ENCODE results near the gene RIPK1. TPM values are rescaled to one million over a fixed set of nuclear protein-coding genes. Genes with fewer than 3 reads are reported as not detected.
A peak's percentile ranks its signal among the peaks of the same experiment; 100 is the strongest.

Gene RIPK1
- total and polyA plus RNA-seq, 9 of the 15 experiments (the other 6 are each of a cell fraction or from before 2014, with no cell fraction given): 3.8 to 24.9 (median 17.7) TPM

- TF ChIP-seq NFXL1 (CRISPR knock-in tag; IDR thresholded peaks at IDR 0.05): no peak
- TF ChIP-seq ZNF134 (CRISPR knock-in tag; conservative IDR thresholded peaks at IDR 0.05): no peak
- no peak for TF ChIP-seq FIP1L1 (IDR thresholded peaks at IDR 0.05; ENCODE audit: low read depth, low read length, poor library complexity, severe bottlenecking)
Observed at GRCh38 chr6:3037638-3038365, 30.5 kb upstream of the RIPK1 start (continued).

DNA sequence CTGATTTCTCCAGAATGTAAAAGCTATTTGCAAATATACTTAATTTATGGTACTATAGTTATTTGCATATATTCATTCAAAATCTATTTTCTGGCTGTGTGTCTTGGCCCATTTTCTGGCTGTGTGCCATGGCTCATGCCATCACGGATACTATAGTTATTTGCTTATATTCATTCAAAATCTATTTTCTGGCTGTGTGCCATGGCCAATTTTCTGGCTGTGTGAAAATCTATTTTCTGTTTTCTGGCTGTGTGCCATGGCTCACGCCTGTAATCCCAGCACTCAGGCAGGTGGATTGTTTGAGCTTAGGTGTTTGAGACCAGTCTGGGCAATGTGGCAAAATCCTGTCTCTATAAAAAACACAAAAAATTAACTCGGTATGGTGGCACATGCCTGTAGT lies 28.9 kb upstream of the RIPK1 start:
- BruUV-seq (replicated peaks): no TSS peak
- ChIA-PET CTCF (ENCODE audit: low intra/inter-chr PET ratio) (no interaction called here), POLR2A (interaction anchor here (0.9 to 3.3 kb wide), 6 partner anchors 9 to 38 kb away, joined by 3 to 50 read pairs (median 9); no protein-coding TSS in a partner anchor)
- no peak for FAIRE-seq
- Histone ChIP-seq H3K4me2 (ENCODE audit: insufficient read depth, low read length) (no peak overlapping the region), H3K36me3 (ENCODE audit: control insufficient read depth, insufficient read depth, low read length) (no peaks in the 10 kb centered on the region), H3K79me2 (ENCODE audit: control insufficient read depth, insufficient read depth, low read length) (no peaks in the 10 kb centered on the region), H3K4me3 (no peak overlapping the region), H3K4me1 (replicated peaks in 1 of 2; ENCODE audit: control insufficient read depth in 2 of 2, insufficient read depth in 2 of 2, low read length in 2 of 2) (no peaks in the 10 kb centered on the region; a peak in 1 of 5 replicates), H3K9ac (ENCODE audit: insufficient read depth in 1 of 2, low read depth in 2 of 2, low read length in 2 of 2) (no peak overlapping the region), H3K9me1 (ENCODE audit: control insufficient read depth, insufficient read depth, low read length) (no peaks in the 10 kb centered on the region), H3K27ac (ENCODE audit: extremely low read depth, low read depth, low read length) (no peak overlapping the region), H3K27me3 (ENCODE audit: control insufficient read depth in 2 of 2, insufficient read depth in 2 of 2, low read length in 2 of 2) (no peaks in the 10 kb centered on the region), H2AFZ (ENCODE audit: low read depth, low read length) (no peak overlapping the region), H4K20me1 (replicated peaks; ENCODE audit: control insufficient read depth, insufficient read depth, low read length) (no peaks in the 10 kb centered on the region), H3K9me3 (replicated peaks; ENCODE audit: control insufficient read depth, insufficient read depth, low read depth, low read length) (peaks cover 18% of the 10 kb centered on the region)
- 44% methylated on average over 3 of the region's 3 CpGs for WGBS (ENCODE audit: insufficient coverage, low coverage, missing lambda C conversion rate)
- DNase-seq (ENCODE audit: extremely low read depth in 1 of 4, low spot score in 3 of 4): no peak
- in situ Hi-C loops (cut with MboI) (no loop called here), intact Hi-C loops (cut with micrococcal nuclease) (no loop called here)
- no peak for ATAC-seq
- TF ChIP-seq MED1 (CRISPR knock-in tag; IDR thresholded peaks at IDR 0.05; ENCODE audit: borderline replicate concordance): no peak
- TF ChIP-seq, protein P1, sequence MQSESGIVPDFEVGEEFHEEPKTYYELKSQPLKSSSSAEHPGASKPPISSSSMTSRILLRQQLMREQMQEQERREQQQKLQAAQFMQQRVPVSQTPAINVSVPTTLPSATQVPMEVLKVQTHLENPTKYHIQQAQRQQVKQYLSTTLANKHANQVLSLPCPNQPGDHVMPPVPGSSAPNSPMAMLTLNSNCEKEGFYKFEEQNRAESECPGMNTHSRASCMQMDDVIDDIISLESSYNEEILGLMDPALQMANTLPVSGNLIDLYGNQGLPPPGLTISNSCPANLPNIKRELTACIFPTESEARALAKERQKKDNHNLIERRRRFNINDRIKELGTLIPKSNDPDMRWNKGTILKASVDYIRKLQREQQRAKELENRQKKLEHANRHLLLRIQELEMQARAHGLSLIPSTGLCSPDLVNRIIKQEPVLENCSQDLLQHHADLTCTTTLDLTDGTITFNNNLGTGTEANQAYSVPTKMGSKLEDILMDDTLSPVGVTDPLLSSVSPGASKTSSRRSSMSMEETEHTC (IDR thresholded peaks at IDR 0.05): no peak
- no peak for TF ChIP-seq PTBP1 (IDR thresholded peaks at IDR 0.05; ENCODE audit: low read depth, low read length)
- no peak for TF ChIP-seq MAZ (CRISPR knock-in tag; conservative IDR thresholded peaks at IDR 0.05 in 1 of 2, IDR thresholded peaks at IDR 0.05 in 1 of 2)
- no peak for TF ChIP-seq PYGO2 (tag; IDR thresholded peaks at IDR 0.05)
- no peak for TF ChIP-seq PRMT5 (CRISPR knock-in tag; IDR thresholded peaks at IDR 0.05)
- TF ChIP-seq NFIC (IDR thresholded peaks at IDR 0.05): peak; percentile 91
- no peak for TF ChIP-seq ZNF41 (CRISPR knock-in tag; conservative IDR thresholded peaks at IDR 0.05)
- TF ChIP-seq CBX3 (IDR thresholded peaks at IDR 0.05; ENCODE audit: borderline replicate concordance in 1 of 2, low read length in 2 of 2): 0 out of 3 replicates have a peak, but pooled peaks of 1 of the 2 experiments have one; percentile 23
- TF ChIP-seq, protein P2, sequence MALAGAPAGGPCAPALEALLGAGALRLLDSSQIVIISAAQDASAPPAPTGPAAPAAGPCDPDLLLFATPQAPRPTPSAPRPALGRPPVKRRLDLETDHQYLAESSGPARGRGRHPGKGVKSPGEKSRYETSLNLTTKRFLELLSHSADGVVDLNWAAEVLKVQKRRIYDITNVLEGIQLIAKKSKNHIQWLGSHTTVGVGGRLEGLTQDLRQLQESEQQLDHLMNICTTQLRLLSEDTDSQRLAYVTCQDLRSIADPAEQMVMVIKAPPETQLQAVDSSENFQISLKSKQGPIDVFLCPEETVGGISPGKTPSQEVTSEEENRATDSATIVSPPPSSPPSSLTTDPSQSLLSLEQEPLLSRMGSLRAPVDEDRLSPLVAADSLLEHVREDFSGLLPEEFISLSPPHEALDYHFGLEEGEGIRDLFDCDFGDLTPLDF (CRISPR knock-in tag; IDR thresholded peaks at IDR 0.05): no peak
- TF ChIP-seq BACH1 (tag; IDR thresholded peaks at IDR 0.05): no peak
- no peak for TF ChIP-seq PTRF (tag; IDR thresholded peaks at IDR 0.05)
- no peak for TF ChIP-seq MCM7 (IDR thresholded peaks at IDR 0.05)
- TF ChIP-seq ETV6 (IDR thresholded peaks at IDR 0.05; ENCODE audit: borderline replicate concordance in 1 of 2, low read depth in 2 of 2, low read length in 1 of 2): no peak
- TF ChIP-seq ETV6 (CRISPR knock-in tag; IDR thresholded peaks at IDR 0.05; ENCODE audit: borderline replicate concordance): no peak
